Hepatocyte (in vitro differentiated cells): ENCODE data around the gene GNB3.

Experiments
- EZH2 ChIP-seq: fragments of 200-600 bp; sonication (generic); IDR thresholded peaks from 2 replicates; pipeline ENCODE4 v1.6.1; 2016; ENCODE audit warnings: antibody characterized with exemption, mild to moderate bottlenecking, borderline replicate concordance
- EZH2phosphoT487 ChIP-seq: fragments of 200-600 bp; sonication (generic); IDR thresholded peaks from one replicate; pipeline ENCODE4 v1.6.1; 2018; ENCODE audit warnings: antibody characterized with exemption, mild to moderate bottlenecking, low read depth, moderate library complexity; ENCODE audit not compliant: unreplicated experiment, severe bottlenecking
- TF ChIP-seq, protein P1 (sequence below): fragments of 200-600 bp; sonication (generic); IDR thresholded peaks from 2 replicates; pipeline ENCODE4 v1.5.1; 2016; ENCODE audit warnings: antibody characterized with exemption, mild to moderate bottlenecking; ENCODE audit not compliant: poor library complexity

DNA sequence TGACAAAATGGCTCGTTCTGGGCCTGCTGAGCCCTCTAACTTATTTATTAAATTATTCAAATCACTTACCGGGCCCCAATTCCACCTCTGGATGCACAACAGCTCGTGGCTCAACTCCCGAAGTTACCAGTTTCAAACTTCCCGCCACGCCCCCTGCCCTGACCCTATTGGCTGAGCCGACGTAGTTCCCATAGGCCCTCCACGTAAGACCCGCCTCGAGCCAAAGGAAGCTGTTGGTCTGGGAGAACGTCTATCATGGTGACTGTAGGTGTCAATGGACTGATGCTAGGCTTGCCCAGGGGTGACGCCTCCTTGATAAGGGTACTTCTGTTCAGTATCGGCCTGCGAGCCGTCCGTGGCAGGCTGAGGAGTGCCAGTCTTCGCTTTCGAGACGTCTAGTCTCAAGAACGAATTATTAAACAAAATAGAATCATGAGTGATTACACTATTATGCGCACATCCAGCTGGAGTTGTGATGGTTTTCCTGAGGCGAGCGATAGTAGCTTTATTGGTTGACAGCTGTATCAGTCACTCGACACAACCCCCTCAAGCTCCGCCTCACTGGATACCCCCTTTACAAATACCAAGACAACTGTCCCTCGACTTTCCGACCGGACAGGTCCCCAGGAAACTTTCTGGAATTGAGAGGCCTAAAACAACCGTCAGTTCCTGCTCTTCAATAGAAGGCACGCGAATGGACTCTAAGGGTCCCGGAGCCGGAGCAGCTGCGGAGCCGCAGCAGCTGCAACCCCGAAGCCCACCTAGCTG, 10.6 kb downstream of the GNB3 start, which contains the start of gene CDCA3:
- TF ChIP-seq EZH2 (no peak), EZH2phosphoT487 (no peak)
- TF ChIP-seq, protein P1, sequence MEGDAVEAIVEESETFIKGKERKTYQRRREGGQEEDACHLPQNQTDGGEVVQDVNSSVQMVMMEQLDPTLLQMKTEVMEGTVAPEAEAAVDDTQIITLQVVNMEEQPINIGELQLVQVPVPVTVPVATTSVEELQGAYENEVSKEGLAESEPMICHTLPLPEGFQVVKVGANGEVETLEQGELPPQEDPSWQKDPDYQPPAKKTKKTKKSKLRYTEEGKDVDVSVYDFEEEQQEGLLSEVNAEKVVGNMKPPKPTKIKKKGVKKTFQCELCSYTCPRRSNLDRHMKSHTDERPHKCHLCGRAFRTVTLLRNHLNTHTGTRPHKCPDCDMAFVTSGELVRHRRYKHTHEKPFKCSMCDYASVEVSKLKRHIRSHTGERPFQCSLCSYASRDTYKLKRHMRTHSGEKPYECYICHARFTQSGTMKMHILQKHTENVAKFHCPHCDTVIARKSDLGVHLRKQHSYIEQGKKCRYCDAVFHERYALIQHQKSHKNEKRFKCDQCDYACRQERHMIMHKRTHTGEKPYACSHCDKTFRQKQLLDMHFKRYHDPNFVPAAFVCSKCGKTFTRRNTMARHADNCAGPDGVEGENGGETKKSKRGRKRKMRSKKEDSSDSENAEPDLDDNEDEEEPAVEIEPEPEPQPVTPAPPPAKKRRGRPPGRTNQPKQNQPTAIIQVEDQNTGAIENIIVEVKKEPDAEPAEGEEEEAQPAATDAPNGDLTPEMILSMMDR: no peak
